ENCODE data around the gene TTLL13.
A peak's percentile ranks its signal among the peaks of the same experiment; 100 is the strongest.
"Not testable (repeated sequence)": the region's sequence is repeated elsewhere in the genome, so short reads cannot be mapped to it uniquely, and the experiment has no call there.

TTLL13 gene

DNA sequence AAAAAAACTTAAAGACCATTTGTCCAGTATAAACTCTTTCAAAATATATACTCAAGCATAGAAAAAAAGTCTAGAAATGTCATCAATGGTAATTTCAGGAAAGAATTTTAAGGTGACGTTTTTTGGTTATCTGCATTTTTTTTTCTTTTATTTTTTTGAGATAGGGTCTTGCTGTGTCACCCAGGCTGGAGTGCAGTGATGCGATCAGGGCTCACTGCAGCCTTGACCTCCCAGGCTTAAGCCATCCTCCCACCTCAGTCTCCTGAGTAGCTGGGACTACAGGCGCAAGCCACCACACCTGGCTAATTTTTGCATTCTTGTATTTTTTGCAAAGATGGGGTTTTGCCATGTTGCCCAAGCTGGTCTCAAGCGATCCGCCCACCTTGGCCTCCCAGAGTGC is 31.4 kb downstream of the TTLL13 start:
- DNase-seq (ENCODE audit: low read depth in 2 of 3, low spot score in 1 of 3): not testable (repeated sequence)

DNA sequence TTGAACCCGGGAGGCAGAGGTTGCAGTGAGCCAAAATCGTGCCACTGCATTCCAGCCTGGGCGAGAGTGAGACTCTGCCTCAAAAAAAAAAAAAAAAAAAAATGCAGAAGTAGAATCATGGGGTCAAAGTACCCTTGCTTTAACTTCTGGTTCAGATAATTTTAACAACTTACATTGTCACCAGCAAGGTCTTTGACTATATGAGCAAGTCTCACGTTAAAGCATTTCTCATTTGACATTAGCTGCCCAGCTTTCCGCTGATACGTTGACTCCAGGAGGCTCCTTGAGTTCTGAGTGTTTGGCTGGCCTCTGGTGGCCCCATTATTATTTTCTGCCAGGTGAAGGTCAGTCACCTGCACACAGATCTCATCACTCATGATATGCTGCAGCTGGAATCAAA is 32.3 kb downstream of the TTLL13 start:
- DNase-seq (ENCODE audit: low read depth in 2 of 3, low spot score in 1 of 3): not testable (repeated sequence)

DNA sequence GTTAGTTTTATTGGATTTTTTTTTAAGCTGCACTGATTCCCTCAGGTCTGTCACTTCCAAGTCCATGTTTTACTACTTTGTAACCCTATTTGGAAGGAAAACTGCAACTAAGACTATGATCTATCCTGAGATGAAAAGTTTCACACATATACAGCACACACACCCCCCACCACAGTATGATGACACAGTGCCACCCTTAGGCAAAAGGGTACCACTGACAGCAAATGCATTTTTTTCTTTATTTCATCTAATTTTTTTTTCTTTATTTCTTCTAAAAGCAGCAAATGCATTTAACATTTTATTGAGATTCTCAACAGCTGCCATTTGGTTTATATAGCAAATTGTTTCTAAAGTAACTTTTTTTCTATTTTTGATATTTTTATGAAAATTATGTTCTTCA is 37.3 kb downstream of the TTLL13 start:
- DNase-seq (ENCODE audit: low read depth in 2 of 3, low spot score in 1 of 3): peak in 1 of 3 donors; percentile 13

DNA sequence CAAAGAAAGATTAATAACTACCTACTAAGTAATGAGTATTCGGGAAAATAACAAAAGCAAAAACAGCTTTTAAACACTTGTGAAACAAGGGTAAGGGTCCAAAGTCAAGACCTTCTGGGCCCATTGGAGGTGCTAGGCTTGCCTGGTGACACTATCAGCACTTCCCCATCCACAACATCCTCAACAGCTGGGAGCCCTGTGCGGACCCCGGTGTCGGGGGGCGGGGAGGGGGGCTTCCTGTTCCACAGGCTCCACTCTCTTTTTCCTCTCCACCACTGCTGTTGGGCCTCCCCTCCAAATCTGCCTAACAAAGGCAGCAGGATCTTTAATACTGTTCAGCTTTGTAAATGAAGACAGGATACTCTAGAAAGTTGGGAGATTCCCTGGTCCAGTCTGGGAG is 37.7 kb downstream of the TTLL13 start:
- DNase-seq (ENCODE audit: low read depth in 2 of 3, low spot score in 1 of 3): no peak

DNA sequence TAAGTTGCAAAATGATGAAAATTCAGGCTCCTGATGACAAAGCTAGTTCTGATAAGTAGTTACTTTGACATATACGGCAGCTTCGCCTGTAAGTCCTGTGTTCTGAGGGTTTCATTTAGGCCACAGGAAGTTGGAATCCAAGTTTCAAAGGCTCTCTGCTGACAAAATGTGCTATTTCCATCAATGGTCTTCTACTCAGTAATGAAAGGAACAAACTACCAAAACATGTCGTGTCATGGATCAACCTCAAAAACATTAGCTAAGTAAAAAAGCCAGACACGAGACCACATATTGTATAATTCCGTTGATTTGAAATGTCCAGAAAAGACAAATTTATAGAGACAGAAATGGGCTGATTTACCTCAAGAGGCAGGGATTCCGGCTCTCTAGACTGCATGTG is 38.6 kb downstream of the TTLL13 start:
- DNase-seq (ENCODE audit: low read depth in 2 of 3, low spot score in 1 of 3): no peak

DNA sequence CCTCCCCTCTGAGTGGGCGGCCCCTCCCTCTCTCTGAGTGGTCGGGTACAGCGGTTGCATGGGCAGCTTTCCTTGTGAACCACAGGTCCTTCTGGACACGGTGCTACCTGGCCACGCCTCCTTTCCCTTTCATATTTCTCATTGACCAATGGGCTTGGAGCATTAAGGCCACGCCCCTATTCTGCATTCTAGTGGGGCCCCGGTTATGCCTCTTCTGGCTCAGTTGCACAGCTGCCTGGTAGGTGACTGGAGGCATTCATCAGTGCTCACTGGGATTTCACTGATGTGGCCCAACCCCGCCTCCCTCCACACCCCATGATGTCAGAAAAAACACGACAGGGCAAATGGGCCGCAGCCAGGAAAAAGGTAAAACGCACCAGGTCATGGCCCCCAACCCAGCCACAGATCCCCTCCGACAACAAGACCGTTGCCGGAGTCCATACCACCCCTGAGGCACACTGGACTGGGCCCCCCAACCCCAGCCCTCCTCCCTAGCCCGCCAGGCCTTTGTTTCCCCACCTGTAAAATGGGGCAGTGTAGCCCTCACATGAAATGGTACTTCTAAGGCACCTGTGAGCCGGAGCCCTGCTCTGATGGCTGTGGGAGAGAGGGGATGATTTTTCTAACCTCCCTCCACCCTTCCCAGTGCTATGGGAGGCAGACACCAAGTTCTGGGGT is 42.5 kb downstream of the TTLL13 start:
- peak in 2 of 3 donors; percentile 9 to 14 for DNase-seq (ENCODE audit: low read depth in 2 of 3, low spot score in 1 of 3)

DNA sequence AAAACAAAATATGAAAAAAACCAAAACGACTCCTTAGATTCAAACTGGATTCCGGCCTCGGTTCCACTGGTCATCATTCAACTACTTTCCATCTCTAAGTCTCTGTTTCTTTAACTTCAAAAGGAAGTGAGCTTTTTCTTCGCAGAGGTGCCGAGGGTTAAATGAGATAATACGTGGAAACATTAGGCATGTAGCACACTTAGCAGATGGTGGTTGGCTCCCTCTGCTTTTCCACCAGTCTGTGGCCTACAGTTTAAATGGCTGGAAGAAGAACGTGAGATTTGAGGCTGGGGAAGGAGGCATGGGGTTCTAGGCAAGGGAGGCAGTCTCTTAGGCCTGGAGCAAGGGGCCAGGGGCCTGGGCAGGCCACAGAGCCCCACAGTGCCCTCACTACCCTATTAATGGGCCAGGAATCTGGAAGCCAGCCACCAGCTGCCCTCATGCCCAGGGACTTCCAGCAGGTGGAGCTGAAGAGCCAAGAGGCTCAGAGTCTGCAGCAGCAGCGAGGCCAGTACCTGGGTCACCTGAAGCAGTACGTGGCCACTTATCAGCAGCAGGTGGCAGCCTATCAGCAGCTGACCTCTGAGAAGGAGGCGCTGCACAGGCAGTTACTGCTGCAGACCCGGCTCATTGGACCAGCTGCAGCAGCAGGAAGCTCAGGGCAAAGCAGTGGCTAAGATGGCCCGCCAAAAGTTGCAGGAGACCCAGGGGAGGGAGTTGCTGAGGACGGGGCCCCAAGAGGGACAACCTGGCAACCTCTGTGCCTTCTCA is 43.9 kb downstream of the TTLL13 start:
- peak; percentile 53 to 81 (median 71) for DNase-seq (ENCODE audit: low read depth in 2 of 3, low spot score in 1 of 3)

DNA sequence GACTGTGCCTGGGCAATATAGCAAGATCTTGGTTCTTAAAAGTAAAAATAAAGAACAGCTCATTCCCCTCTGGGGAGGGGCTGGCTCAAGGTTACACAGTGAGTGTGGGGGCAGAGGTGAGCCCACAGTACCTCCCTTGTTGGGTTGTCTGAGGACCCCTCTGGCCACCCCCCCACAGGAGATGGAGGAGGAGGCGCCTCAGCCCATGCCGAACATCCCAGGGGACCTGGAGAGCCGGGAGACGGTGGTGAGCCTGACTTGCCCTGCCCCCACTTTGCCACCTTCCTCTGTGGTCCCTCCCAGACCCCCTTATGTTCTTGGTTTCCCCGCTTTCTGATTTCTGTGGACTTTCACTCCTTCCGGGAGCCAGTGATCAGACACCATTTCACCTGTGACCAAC is 44.8 kb downstream of the TTLL13 start:
- DNase-seq (ENCODE audit: low read depth in 2 of 3, low spot score in 1 of 3): no peak

DNA sequence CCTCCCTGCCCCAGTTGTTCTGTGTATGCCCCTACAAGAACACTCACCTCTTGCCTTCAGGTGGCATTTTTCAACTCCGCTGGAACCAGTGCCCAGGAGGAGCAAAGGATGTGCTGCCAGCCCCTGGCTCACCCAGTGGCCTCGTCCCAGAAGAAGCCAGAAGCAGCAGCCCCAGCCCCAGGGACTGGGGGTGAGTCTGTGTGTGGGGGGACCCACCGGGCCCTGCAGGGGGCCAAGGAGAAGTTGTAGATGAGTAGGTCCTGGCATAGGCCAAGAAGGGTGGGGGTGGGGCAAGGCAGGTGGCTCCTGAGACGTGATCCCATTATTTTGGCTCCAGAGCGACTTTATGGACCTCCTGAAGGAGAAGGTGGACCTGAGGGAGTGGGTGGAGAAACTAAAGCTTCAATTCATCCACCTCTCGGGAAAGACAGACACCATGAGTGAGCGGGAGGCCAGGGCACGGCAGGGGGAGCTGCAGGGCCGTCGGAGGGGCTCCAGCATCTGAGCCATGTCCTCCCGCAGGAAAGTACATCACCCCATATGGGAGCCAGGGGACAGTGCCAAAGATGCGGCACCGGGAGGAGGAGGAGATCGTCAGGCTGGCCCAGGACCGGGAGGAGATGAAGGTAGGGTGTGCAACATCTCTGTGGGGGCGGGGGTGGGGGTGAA is 45.4 kb downstream of the TTLL13 start:
- no peak for DNase-seq (ENCODE audit: low read depth in 2 of 3, low spot score in 1 of 3)

DNA sequence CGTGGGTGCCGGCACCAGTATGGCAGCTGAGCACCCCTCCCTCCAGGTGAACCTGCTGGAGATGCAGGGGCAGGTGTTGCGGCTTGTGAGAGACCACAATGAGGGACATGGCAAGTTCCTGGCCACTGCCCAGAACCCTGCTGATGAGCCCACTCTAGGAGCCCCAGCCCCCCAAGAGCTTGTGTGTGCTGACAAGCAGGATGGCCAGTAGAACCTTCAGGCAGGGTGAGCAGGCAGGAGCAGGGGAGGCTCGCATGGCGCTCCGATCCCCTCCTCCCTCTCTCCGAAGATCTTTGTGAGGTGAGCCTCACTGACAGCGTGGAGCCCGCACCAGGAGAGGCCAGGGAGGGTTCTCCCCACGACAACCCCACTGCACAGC is 45.9 kb downstream of the TTLL13 start:
- DNase-seq (ENCODE audit: low read depth in 2 of 3, low spot score in 1 of 3): no peak

DNA sequence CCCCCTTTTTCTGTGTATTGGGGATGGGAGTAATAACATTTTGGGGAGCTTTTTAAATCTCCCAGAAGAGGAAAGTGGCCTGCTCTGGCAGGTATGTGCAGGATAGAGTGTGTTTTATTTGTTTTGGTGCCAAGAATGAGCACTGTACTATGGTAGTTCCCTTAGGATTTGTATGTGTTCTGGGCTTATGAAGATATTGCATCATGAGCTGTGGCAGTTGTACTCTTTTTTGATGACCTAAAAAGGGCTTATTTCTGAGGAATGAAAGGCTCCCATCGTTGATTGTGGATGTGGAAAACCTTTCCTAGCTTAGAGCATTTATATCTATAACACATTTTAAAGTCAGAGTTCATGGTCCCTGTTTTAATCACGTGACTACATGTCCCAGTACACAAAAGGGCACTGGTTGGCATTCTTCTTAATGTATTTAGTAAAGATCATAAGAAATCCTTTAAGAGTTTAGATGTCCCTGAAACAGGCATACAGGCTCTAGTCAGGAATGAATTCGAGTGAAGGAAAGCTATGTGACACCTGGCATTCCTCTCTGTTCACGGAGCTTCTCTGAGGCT is 47.0 kb downstream of the TTLL13 start:
- DNase-seq (ENCODE audit: low read depth in 2 of 3, low spot score in 1 of 3): not testable (repeated sequence)

DNA sequence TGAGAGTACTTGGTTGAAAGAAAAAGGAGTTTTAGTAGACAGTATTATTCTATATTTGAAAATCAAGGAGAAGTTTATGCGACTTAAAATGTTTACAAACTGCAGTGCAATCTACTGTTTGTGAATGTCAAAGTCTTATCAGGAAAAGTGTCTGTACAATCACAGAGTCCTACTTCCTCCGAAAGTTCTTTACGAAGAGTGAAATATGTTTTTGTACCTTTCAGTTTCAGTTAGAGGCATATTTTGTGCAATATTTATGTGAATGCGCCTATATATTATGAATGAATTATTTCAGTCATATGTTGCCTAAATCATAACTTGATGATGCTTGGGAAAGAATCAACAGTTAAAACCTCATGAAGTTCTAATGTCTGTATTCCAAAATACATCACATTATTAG is 47.7 kb downstream of the TTLL13 start:
- DNase-seq (ENCODE audit: low read depth in 2 of 3, low spot score in 1 of 3): no peak

DNA sequence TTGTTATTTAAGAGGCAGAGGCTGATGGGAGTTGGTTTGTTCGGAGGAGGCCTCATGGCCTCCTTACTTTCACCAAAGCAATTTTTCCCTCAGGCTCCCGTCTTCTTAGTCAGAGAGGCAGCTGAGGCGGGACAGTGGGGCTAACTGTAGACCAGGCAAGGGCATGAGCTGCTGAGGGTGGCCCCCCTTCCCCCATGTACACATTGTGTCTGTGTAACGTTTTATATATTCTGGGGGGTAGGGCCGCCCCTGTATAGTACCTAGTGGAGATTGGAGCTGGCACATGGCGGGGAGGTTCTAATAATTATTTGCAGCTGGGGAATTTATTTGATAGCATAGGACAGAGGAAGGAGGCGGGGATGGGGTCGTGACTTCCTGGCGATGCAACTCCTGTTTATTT is 51.2 kb downstream of the TTLL13 start:
- no peak for DNase-seq (ENCODE audit: low read depth in 2 of 3, low spot score in 1 of 3)

DNA sequence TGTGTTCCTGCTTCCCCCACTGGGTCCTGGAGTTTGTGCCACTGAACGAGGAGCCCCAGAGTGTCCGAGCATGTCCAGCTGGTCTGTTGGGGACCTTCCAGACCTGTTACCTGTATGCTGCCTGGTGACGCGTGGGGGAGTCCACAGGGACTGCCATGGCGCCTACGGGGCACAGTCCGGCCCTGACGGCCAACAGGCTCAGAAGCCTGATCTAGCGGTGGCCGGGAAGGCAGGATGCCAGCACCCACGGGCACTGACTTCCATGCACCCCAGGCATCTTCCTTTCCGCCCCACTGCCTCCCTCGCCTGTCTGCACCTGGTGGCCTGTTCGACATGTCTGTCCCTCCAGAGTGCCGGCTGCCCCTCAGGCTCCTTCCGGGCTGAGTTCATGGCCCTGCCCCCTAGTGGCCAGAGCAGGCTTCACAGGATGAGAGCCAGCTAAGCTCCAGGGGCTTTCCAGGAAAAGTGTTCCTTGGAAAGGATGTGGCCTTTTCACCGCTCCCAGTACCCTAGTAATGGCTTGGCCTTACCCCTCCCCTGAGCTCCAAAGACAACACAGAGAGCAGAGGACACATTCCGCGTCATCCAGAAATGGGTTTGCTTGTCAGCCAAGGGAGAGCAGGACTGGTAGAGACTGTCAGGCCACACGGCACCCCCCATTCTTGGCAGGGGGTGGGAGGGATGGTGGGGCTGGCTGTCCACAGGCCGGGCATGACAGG is 51.8 kb downstream of the TTLL13 start:
- peak; percentile 31 to 64 (median 56) for DNase-seq (ENCODE audit: low read depth in 2 of 3, low spot score in 1 of 3)

DNA sequence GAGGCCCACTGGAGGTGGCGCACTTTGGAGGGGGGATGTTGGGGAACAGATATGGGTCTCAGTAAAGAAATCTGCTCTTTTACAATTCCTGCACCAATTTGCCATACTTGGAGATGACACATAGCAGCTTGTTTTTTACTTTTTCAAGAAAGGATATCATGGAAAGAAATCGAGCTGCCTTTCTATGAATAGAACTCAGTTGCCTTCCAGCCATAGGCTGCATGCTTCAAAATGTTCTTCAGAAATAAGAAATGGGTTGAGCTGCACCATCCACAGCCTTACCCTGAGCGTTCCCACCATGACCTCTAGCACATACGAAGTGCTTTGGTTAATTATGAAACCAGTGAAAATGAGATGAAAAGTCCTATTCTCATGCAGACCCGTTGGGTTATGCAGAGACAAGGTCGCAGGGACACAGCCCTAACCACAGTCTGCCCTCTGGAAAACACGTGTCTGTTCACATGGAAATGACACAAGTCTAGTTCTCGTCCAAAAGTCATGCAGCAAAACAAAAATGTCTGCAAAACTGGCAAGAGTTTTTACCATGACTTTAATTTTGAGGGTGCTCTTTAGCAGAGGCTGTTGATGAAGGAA is 52.4 kb downstream of the TTLL13 start:
- no peak for DNase-seq (ENCODE audit: low read depth in 2 of 3, low spot score in 1 of 3)

DNA sequence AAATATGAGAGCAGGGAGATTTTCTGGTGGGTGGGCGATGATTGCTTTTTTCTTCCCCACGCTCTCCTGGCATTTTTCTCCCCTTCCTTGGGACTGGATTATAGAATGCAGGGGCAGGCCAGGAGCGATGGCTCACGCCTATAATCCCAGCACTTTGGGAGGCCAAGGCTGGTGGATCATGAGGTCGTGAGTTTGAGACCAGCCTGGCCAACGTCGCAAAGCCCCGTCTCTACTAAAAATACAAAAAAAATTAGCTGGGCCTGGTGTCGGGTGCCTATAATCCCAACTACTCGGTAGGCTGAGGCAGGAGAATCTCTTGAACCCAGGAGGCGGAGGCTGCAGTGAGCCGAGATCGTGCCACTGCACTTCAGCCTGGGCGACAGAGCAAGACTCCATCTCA is 56.0 kb downstream of the TTLL13 start:
- not testable (repeated sequence) for DNase-seq (ENCODE audit: low read depth in 2 of 3, low spot score in 1 of 3)

DNA sequence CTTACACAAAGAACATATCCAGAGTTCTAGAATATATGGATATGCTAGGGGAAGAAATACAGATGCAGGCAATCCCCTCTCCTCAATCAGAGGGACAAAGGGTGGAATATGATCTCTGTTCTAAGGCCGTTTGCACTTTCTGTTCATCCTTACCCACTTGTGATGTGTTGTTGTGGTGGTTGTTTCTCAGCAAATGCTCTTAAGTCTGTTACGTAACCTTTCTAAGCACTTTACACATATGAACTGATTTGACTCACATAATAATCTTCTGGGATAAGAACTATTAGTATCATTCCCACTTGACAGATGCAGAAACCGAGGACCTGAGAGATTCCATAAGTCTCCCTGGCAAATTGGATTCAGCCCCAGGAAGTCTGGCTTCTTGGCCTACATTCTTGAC is 56.6 kb downstream of the TTLL13 start:
- no peak for DNase-seq (ENCODE audit: low read depth in 2 of 3, low spot score in 1 of 3)

DNA sequence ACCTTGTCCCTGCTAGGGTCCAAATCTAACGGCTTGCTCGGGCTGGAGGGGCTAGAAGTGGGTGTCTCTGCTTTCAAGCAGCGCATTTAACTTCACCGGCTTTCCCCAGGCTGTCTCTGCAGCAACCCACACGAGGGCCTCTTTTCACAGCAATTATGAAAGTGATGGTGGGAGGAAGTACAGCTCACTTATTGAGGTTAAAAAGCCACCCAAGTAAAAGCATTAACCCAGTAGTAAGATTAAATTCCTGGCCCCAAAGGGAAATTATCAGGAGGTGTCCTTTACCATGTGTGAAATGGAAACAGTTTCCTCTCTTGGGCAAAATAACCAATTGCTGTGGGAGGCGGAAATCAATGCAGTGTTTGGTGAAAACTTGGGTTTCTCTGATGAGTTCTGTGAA is 57.2 kb downstream of the TTLL13 start:
- DNase-seq (ENCODE audit: low read depth in 2 of 3, low spot score in 1 of 3): peak in 2 of 3 donors; percentile 19 to 49

DNA sequence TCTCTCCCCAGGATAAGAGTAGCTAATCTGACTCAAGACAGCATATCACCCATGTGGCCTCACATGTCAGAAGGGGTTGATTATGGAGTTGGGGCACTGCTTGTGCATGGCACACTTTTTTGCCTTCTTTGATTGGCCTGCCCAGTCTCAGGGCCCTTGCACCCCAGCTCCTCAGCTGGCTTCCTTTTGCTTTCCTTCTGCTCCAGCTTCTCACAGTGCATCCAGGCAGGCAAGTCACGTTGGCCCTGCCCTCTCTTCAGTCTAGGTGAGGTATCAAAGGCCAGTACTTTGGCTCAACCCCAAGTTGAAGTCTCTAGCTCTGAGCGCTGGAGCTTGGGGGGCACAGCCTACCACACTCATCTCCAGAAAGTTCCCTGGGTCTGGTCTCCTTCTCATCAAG is 58.3 kb downstream of the TTLL13 start:
- DNase-seq (ENCODE audit: low read depth in 2 of 3, low spot score in 1 of 3): no peak

DNA sequence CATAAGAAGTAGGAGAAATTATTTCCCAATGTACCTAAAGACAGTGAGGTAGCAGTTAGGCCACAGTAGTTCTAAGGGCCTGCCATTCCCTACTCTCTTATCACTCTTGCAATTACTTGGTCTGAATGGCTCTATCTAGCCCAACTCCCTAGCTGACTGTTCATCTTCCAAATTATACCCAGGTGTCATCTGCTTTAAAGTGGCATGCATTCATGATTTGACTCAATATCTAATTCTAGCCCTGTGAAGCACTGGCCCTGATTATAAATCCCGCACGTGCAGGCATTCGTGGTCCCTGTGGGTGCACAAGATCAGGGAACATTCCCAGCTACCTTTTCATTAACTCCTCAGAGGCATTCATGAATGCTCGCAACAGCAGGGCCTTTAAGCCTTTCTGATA is 59.7 kb downstream of the TTLL13 start:
- no peak for DNase-seq (ENCODE audit: low read depth in 2 of 3, low spot score in 1 of 3)

Data from stimulated activated CD4-positive, alpha-beta T cell treated with anti-CD3 and anti-CD28 coated beads, Interleukin-12 subunit alpha, Interleukin-12 subunit beta, amount 100 ng/mL, for 48 hours (primary cell).